SK-N-SH treated with all-trans-retinoic acid at 6 μM for 48 hours (cell line): ENCODE measurements around the gene OSBPL7.

Experiments used
- ATAC-seq: fragments of 200-7000 bp; cut with Tn5 transposase; 3 replicates; pipeline ENCODE4 v1.9.1; 2020; ENCODE audit warnings: mild to moderate bottlenecking, moderate library complexity
- ARNTL ChIP-seq: fragments of 450-650 bp; formaldehyde crosslinking; IDR thresholded peaks from 2 replicates; pipeline ENCODE4 v1.5.0; 2020; ENCODE audit warnings: low read depth, mild to moderate bottlenecking, moderate library complexity, borderline replicate concordance
- BACH2 ChIP-seq: fragments of 250-450 bp; sonication (Bioruptor Pico); IDR thresholded peaks from 2 replicates; pipeline ENCODE4 v1.9.0; 2021; ENCODE audit warnings: mild to moderate bottlenecking, borderline replicate concordance
- CREB5 ChIP-seq: fragments of 250-450 bp; sonication (Bioruptor Pico); IDR thresholded peaks from 2 replicates; pipeline ENCODE4 v1.5.1; 2020; ENCODE audit warnings: low read depth, mild to moderate bottlenecking, moderate library complexity
- CSRNP3 ChIP-seq: fragments of 250-450 bp; sonication (Bioruptor Pico); IDR thresholded peaks from 2 replicates; pipeline ENCODE4 v1.5.1; 2021; ENCODE audit warnings: mild to moderate bottlenecking, moderate library complexity
- ESRRG ChIP-seq: fragments of 250-450 bp; sonication (Bioruptor Pico); IDR thresholded peaks from 2 replicates; pipeline ENCODE4 v1.6.1; 2021; ENCODE audit warnings: mild to moderate bottlenecking
- GLIS3 ChIP-seq: fragments of 250-450 bp; sonication (Bioruptor Pico); IDR thresholded peaks from 2 replicates; pipeline ENCODE4 v1.5.0; 2020; ENCODE audit warnings: mild to moderate bottlenecking, moderate library complexity
- ISL1 ChIP-seq: fragments of 250-450 bp; sonication (Bioruptor Pico); IDR thresholded peaks from 2 replicates; pipeline ENCODE4 v2.1.2; 2022; ENCODE audit warnings: mild to moderate bottlenecking, moderate library complexity
- PATZ1 ChIP-seq: fragments of 250-450 bp; sonication (Bioruptor Pico); IDR thresholded peaks from 2 replicates; pipeline ENCODE4 v1.8.0; 2020; ENCODE audit warnings: mild to moderate bottlenecking, moderate library complexity, borderline replicate concordance
- POU6F1 ChIP-seq: fragments of 250-450 bp; sonication (Bioruptor Pico); IDR thresholded peaks from 2 replicates; pipeline ENCODE4 v1.8.0; 2021; ENCODE audit warnings: low read depth, mild to moderate bottlenecking, moderate library complexity, borderline replicate concordance
- PPARA ChIP-seq: fragments of 250-450 bp; sonication (Bioruptor Pico); IDR thresholded peaks from 2 replicates; pipeline ENCODE4 v1.5.0; 2020; ENCODE audit warnings: mild to moderate bottlenecking, borderline replicate concordance
- RARB ChIP-seq: fragments of 250-450 bp; sonication (Bioruptor Pico); IDR thresholded peaks from 2 replicates; pipeline ENCODE4 v1.8.0; 2021; ENCODE audit warnings: mild to moderate bottlenecking, moderate library complexity
- SNAI2 ChIP-seq: fragments of 250-450 bp; sonication (Bioruptor Pico); IDR thresholded peaks from 2 replicates; pipeline ENCODE4 v1.5.0; 2020; ENCODE audit warnings: mild to moderate bottlenecking, moderate library complexity
- TOX ChIP-seq: fragments of 250-450 bp; sonication (Bioruptor Pico); IDR thresholded peaks from 2 replicates; pipeline ENCODE4 v1.8.0; 2021; ENCODE audit warnings: mild to moderate bottlenecking, moderate library complexity, borderline replicate concordance
- TSHZ2 ChIP-seq: fragments of 250-450 bp; sonication (Bioruptor Pico); IDR thresholded peaks from 2 replicates; pipeline ENCODE4 v1.5.0; 2020; ENCODE audit warnings: mild to moderate bottlenecking, moderate library complexity
- ZC3H10 ChIP-seq: fragments of 250-450 bp; sonication (Bioruptor Pico); IDR thresholded peaks from 2 replicates; pipeline ENCODE4 v1.5.1; 2021; ENCODE audit warnings: mild to moderate bottlenecking, moderate library complexity
- ZFP3 ChIP-seq: fragments of 250-450 bp; sonication (Bioruptor Pico); IDR thresholded peaks from 2 replicates; pipeline ENCODE4 v1.5.0; 2020; ENCODE audit warnings: mild to moderate bottlenecking, moderate library complexity
- ZFP30 ChIP-seq: fragments of 450-650 bp; formaldehyde crosslinking; IDR thresholded peaks from 2 replicates; pipeline ENCODE4 v1.5.0; 2022; ENCODE audit warnings: mild to moderate bottlenecking, moderate library complexity
- ZNF565 ChIP-seq: fragments of 450-650 bp; formaldehyde crosslinking; conservative IDR thresholded peaks from 2 replicates; pipeline ENCODE4 v1.5.0; 2020; ENCODE audit warnings: low read depth, mild to moderate bottlenecking, moderate library complexity
- ZNF70 ChIP-seq: fragments of 450-650 bp; formaldehyde crosslinking; IDR thresholded peaks from 2 replicates; pipeline ENCODE4 v1.5.0; 2020; ENCODE audit warnings: mild to moderate bottlenecking, moderate library complexity
- ZNF8 ChIP-seq: fragments of 450-650 bp; formaldehyde crosslinking; IDR thresholded peaks from 2 replicates; pipeline ENCODE4 v1.5.0; 2020; ENCODE audit warnings: mild to moderate bottlenecking, moderate library complexity

Gene OSBPL7

GRCh38 chr17:47839071-47839470, 17.5 kb upstream of the OSBPL7 start:
- no peak for ATAC-seq
- TF ChIP-seq ZNF8 (no peak), GLIS3 (CRISPR knock-in tag) (no peak), TSHZ2 (CRISPR knock-in tag) (no peak), ZFP30 (CRISPR knock-in tag) (no peak), ZNF70 (no peak), ZC3H10 (CRISPR knock-in tag) (no peak), PATZ1 (CRISPR knock-in tag) (no peak), ISL1 (no peak), ZNF565 (no peak), CREB5 (CRISPR knock-in tag) (no peak), TOX (CRISPR knock-in tag) (no peak), ARNTL (CRISPR knock-in tag) (no peak), BACH2 (CRISPR knock-in tag) (no peak), RARB (CRISPR knock-in tag) (no peak)
- TF ChIP-seq, all 23 proteins: peak for 0

- ATAC-seq: no peak
- TF ChIP-seq ARNTL (CRISPR knock-in tag) (no peak), ZC3H10 (CRISPR knock-in tag) (no peak), SNAI2 (CRISPR knock-in tag) (no peak), POU6F1 (CRISPR knock-in tag) (no peak), CSRNP3 (CRISPR knock-in tag) (no peak), ISL1 (no peak), ZNF565 (no peak), PPARA (CRISPR knock-in tag) (no peak), TSHZ2 (CRISPR knock-in tag) (no peak), ESRRG (CRISPR knock-in tag) (no peak), TOX (CRISPR knock-in tag) (no peak), ZNF70 (no peak), ZFP3 (no peak)
Measured at GRCh38 chr17:47838636-47839035, 17.0 kb upstream of the OSBPL7 start.
